HG02763 (cell line): ENCODE measurements around the gene AATF.

ENCODE experiments used
- ATAC-seq: cut with Tn5 transposase; IDR thresholded peaks from one replicate; pipeline ENCODE4 v1.9.1; 2021; ENCODE audit warnings: mild to moderate bottlenecking, moderate library complexity; ENCODE audit not compliant: unreplicated experiment

The AATF gene

DNA sequence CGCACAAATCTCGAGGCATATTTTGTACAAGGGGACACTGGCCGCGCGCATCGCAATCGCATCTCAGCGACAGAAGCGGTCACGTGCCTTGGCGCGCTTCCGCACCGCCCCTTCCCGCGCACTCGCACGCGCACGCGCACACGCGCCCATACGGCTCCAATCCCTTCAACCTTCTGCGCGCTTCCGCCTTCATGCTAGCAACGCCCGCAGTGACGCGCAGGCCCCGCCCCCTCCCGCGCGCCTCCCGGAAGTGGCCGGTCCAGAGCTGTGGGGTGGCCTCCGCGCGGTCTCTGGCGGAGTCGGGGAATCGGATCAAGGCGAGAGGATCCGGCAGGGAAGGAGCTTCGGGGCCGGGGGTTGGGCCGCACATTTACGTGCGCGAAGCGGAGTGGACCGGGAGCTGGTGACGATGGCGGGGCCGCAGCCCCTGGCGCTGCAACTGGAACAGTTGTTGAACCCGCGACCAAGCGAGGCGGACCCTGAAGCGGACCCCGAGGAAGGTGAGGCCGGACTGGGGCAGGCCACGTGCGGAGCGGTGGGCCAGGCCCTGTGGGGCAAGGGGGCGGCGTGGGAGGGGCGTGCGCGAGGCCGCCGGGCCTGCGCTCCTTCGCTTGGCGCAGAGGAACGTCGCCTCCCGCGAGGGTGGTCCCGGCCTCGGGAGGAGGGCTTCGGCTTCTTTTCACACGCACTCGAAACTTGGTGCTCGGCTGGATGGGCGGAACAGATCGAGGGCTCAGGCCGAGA, at the start of gene AATF:
Gene AATF (plus strand): TSS at position 238 of the 744 bp plus-strand sequence. CDS start 172 bp downstream, at position 410.
- peak; percentile 92 for ATAC-seq

DNA sequence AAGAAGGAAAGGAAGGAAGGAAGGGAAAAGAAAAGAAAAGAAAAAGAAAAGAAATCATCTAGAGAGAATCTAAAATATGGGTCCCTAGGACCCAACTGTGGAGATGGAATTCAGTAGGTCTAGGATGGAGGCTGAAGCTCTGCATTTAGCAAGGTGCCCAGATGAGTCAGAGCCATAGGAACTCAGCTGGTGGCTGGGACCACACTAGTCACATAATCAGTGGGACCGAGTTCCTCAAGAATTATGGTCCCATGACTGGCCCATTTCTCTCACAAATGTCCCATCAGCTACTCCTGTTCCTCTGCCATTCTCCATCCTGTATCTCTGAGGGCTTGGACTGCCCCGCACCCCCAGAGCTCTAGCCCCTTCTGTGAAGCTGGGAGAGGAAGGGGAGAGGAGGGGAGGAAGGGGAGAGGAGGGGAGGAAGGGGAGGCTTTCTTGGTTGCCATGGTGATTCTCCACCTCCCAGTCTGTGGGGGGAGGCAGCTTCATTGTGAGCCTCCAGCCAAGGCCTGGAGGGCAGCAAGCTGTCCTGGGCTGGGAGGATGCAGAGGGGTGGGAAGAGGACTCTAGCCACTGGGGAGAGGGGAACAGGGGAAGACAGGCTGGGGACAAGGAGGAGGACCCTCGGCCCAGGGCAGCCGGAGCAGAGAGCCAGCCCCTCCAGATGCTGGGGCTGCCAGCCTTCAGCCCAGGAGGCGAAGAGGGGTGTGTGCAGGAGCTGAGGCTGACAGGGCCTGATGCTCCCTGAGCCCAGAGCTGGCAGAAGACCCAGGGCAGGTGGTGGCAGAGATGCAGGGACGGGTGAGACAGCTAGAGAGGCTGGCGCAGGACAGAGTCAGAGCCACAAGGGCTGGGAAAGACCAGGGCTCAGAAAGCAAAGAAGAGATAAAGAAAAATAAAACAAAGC, 49.2 kb upstream of the AATF start:
- no peak for ATAC-seq

DNA sequence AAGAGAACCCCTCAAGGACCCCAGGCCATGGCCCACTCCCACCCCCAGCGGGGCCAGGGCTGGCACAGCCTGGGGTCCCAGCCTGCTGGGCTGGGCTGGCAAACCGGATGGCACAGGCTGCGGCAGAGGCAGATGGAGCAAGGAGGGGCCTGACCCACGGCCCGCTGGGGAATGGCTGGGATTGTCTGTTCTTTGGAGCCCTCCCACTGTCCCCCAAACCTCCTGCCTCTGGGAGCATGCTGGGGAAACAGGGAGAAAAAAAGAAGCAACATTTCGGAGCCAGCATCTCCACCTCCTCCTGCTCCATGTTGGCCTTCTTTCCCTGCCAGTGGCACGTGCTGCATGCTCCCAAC, 48.6 kb upstream of the AATF start:
- no peak for ATAC-seq

GRCh38 chr17:36901506-36901905, 47.2 kb upstream of the AATF start:
- no peak for ATAC-seq

DNA sequence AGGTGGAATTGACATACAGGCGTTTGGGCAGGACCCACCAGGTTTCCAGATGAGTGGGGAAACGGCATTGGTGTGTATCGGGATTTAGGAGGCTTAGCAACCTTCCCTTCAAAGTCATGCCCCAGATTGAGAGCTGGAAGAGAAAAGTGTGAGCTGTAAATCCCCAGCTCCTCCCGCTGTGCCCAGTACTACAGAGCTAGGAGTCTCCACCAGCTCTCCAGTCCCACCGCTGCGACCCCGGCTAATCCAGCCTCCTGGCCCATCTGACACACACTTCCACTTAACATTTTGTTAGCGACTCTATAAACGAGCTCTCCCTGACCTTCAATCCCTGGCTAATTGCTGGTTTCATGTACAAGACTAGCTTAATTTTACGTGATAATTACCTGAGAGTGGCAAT, 41.3 kb upstream of the AATF start:
- no peak for ATAC-seq

DNA sequence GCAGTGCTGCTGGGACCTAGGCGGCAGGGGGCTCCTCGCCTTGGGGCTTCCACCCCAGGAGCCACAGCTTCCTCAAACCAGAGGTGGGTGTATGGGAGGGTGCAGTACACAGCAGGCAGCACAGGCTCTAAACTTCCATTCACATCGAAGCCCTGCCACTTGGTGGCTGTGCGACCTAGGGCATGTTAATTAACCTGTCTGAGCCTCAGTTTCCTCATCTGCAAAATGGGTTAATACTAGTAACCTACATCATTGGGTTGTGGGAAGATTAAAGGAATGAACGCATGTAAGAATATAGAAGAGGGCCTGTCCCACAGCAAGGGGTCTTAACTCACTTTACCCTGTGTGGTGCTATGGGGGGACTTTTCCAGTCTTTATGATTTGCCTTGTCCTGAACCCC, 38.2 kb upstream of the AATF start:
- ATAC-seq = no peak

- no peak for ATAC-seq
Observed at GRCh38 chr17:36911001-36911400, 37.8 kb upstream of the AATF start.

DNA sequence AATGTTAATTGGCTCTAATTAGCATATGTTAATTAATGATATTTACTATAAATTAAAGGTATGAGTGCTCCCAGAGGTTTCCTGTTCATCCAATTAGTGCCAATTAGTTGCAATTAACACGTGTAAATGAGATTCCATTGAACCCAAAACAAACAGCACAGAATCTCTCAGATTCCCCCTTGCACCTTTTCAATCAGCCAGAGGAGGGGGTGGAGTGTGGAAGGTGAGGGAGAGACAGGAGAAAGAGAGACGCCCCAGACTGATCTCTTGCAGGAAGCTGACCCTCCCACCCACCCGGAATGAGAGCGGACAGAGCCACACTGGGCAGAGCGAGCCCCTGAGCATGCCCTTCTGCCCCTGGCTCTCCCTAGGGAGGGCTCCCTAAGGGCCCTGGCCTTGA, 35.6 kb upstream of the AATF start:
- no peak for ATAC-seq

DNA sequence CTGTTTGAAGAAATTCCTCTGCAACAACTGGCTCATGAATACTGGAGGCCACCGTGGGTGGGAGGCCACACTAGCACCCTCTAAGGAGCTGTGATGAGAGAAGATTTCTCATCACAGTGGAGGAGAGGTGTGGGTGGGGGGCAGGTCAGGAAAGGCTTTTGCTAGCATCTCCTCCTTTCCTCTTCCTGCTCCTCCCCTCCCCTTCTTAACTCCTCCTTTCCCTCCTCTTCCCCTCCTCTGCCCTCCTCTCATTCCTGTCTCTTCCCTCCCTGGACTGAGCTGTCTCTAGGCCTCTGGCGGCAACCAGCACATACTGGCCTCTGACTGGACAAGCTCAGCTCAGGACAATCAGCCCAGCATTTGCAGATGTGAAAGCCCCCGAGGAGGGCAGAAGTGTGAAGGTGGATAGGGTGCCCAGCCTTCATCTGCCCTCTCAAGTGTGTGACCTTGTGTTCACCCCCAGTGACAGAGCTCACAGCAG, 30.5 kb upstream of the AATF start:
- ATAC-seq = no peak

DNA sequence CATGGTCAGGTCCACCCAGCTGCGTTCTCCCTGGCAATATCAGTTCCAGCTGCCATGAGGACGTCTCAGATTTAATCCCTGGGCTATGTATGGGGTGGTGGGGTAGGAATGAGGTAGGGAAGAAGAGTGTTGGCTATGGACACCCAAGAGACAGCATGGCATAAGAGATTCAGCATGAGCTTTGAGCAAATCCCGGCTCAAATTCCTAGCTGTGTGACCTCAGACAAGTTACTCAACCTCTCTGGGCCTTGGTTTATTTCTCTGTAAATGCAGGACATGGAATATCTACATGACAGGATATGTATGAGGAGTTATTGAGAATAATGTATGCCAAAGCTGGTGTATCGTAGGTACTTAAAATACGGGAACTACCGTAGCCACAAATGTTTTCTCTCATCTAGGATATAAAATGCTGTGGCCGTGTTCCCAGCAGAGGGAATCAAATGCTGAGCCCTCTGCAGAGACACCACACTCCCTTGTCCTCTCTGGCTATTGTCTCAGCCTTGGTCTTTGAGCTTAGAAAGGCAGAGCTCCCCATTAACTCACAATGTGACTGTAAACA, 29.3 kb upstream of the AATF start:
- ATAC-seq = no peak

GRCh38 chr17:36920032-36921005, 28.4 kb upstream of the AATF start:
- ATAC-seq = no peak

DNA sequence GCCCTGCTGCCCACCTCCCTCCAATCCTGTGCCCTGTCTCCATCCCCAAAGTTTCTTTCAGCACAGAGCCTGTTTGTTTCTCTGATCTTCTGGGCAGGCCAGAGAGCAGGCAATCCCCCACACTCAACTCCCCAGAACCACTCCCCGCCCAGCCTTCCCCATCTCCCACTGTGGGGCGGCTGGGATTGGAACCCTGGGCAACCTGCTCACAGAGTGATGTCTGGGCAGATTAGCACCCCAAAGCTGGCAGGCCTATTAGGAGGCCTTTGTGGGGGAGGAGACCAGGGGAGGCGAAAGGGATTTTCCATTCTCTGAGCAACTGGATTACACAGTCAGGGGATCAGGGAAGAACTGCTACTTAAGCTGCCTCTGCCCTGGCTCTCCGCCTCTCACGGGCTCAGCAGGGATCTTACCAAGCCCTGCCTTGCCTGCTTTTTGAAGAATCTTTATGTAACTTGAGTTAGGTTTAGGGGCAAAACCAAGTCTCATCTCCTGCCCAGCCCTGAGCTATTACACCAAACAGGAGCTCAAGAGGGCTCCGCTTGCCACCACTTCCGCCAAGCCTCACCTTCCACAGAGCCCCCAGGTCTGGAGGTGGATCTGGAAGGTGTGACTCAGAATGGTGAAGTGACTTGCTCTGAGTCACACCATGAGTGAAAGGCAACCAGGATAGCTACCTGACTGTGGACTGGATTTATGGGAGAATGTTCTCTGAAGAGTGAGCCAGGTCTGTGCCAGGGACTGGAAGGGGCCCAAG, 27.5 kb upstream of the AATF start:
- no peak for ATAC-seq

DNA sequence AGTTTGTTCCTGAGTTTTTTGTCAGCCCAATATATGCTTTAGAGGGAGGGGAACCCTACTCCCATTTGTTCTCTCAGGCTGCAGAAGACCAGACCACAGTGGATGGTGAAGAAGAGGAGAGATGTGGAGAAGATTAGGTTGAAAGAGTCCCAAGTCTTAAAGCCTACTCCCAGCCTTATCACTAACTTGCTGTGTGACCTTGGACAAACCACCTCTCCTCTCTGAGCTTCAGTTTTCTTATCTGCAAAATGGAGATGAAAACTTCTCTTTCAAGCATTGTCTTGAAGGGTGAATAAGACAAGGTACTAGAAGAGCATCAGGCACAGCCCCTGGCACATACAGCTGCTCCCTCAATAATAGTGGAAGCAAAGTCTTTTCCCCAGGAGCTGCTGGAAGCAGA, 26.6 kb upstream of the AATF start:
- no peak for ATAC-seq

DNA sequence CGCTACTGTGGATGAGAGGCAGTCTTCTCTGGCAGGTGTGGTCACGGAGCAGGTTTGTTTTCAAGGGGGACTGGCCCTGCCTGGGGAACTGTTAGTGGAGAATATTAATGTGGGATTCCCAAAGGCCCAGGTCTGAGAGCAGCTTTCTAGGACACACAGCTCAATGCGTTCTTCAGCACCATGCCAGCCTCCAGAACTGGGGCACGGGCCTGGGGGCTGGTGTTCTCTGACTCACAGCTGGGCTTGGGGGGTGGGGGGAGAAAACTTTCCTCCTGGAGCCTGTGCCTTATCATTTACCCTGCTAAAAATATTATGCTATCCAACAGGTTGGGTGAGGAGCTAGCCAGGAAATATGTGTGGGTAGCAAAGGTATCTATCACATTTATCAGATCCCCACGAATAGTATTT, 24.9 kb upstream of the AATF start:
- ATAC-seq = no peak

DNA sequence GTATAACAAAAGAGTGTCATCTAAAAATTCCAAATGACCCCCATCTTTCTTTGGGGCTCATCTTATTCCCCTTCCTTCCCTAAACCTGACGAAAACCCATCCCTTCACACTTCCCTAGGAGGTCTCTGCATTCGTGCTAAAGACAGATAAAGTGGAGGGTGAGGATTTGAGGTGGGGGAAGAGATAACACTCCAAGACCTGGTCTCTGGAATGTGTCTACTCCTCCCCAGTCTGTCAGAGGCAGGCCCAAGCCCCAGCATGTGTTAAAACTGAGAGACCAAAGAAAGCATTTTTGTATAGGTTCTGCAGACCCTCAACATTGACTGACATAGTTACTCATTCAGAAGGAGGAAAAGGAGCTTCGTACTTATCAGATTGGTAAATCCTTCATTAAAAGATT, 22.5 kb upstream of the AATF start:
- ATAC-seq = no peak

GRCh38 chr17:36926701-36927100, 22.1 kb upstream of the AATF start:
- no peak for ATAC-seq

DNA sequence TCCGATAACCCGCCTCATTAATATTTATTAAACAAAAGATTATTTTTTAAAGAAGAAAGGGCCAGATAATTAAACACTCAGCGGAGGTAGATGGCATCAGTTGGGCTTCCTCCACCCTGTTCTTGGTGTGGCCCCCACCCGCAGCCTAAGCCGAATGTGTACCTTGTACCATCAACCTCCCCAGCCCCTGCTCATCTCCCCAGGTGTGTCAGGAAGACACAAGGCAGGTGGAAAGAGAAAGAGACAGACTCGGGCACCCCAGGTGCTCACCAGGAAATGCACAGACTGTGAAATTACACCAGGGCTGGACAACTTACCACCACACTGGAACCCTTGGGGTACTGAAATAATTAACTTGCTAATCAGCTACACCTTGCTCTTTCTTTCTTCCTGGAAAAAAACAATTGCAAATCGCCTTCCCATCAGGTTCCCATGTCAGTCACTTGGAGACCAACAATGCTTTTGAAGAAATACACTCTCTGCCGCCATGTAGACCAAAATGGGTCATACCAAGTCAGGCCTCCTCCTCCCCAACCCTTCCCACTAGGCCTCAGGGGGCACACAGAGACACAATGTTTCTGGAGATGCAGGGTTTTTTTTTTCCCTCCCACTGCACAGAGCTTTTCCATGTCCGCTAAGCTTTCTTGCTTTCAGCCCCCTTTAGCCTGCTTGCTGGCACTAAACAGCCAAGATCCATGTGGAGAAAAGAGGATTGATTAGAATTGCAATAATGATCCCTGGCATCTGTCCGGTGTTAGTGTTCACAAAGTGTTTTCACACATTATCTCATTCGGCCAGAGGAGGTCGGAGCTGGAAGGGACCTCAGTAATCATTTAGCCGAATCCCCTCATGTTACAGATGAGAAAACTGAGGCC, 20.0 kb upstream of the AATF start:
- no peak for ATAC-seq

DNA sequence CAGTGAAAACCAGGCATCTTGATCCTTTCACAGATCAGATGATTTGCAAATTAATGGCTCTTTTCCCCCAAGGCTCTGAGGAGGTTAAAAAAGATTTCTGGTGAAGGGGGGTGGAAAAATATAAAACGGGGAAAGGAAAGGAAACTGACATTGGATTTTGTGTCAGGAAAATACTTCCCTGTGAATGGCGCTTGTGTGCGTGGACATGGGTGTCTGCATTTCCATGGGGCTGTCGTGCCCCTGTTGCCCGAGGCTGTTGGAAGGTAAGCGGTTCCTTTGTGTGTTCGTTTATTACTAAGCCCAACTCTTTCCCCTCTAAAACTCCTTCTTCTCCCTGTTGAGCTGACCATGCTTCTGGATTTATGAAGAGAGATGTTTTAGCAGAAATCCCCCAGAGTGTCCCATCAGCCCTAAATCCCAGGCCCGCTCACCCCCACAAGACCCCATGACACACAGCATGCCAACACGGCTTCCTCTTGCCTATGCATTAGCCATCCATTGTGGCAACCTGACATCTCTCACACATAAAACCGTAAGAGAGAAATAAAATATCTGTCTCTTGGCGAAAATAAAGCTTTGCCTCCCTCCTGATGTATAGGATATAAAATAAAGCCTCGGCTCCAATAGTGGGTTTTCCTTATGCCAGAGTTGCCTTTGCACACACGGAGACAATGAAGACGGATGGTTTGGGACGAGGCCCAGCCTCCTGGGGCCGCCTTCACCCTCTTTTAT, 18.7 kb upstream of the AATF start:
- no peak for ATAC-seq
